LoVo (cell line): Measurements from ENCODE around the gene PRG3.
"Not testable (repeated sequence)": the region's sequence is repeated elsewhere in the genome, so short reads cannot be mapped to it uniquely, and the experiment has no call there.

Experiments
- DNase-seq: peaks from one replicate; pipeline ENCODE4 v3.0.0-alpha.2; 2016; ENCODE audit warnings: low spot score

Gene PRG3

DNA sequence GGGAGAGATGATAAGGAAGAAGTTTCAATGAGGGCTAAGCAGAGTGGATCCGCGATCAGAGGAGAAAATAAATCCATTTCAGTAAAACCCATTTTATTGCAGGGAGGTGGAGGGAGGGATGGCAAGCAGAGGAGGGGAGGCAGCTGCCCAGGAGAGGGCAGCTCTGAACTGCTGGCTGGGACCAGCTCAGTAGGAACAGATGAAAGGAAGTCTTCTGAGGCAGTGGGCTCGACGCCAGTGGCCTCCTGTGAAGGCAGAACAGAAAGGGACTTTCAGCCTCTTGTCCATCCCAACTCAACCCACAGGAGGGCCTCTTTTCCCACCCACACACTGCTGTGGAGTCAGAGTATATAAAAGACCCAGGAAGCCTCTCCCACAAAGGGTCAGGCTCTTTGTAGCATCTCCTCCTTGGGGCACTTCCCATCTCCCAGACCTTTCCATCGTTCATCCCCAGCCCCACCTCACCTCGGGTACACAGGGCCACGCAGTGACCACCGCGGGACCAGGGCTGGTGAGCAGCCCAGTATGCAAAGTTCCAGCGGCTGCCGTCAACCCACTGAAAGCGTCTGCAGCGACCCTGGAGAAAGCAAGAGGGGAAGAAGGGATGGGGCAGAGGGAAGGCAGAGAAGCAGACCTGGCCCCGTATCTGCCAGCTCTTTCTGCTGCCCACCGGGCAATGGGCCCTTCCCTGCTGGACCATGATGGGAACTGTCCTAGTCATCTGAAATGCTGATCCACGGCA is 6.5 kb upstream of the PRG3 start:
- DNase-seq: no peak

DNA sequence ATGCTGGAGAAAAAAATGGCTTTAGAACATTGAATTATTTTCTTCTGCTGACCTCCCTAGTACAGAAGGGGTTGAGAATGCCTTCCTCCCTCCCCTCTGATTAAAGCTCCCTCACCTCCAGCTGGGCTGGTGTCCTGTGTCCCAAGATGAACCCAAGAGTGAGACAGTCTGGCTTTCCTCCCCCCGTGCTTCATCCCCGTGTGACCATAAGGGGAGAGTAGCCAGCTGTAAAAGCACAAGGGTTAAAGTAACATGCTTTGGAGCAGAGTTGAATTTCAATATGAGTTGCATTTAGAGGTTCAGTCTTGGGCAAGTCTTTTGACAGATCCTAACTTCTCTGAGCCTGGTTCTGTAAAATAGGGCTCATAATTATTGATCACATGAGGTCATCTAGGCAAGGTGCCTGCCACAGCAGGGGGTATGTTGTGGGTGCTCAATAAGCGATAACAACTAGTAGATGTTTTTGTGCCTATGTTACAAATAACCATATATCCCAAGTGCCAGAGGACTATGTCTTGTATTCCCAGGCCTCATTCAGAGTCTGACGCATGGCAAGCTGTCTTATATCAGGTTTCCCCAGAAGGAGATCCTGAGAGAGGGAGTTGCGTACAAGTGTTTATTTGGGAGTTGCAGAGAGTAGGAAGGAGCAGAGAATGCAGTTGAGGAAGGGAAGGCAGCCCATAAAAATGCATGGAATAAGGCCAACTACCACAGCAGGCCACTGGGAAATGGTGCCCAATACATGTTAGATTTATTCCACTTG is 5.4 kb upstream of the PRG3 start:
- DNase-seq: no peak

DNA sequence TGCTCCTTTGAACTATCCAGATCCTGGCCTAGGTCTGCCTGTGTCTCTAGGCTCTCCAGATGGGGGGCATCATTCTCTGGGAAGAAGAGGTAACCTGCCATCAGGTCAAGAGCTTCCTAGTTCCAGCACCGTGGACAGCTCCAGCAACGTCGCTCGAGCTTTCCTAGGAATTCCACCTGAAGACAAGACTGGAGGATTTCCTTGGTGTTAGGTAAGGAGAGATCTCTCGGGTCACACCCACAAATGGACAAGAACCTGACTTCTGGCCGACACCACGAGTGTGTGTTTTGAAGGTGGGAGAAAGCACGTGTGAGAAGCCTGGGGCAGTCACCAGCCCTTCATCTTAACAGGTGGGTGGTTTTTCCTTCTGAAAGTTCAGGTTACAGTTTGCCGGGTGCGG is 1.2 kb downstream of the PRG3 start:
- peak; percentile 25 for DNase-seq

DNA sequence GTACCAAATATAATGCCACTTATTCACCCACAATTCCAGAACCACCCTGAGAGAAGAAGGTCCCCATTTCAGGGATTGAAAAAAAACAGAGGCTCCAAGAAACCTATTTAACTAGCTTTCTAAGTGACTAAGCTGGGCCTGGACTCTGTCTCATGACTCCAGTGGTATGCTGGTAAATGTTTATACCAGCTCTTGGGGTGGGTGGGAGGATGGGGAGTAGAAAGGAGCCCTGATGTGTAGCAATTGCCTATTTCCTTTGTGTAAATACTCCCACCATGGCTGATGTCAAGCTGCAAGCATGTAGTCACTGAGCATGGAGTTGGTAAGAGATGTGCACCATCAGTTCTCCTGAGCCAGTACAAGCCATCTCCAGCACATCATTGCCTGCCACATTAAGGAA is 2.8 kb downstream of the PRG3 start:
- no peak for DNase-seq

DNA sequence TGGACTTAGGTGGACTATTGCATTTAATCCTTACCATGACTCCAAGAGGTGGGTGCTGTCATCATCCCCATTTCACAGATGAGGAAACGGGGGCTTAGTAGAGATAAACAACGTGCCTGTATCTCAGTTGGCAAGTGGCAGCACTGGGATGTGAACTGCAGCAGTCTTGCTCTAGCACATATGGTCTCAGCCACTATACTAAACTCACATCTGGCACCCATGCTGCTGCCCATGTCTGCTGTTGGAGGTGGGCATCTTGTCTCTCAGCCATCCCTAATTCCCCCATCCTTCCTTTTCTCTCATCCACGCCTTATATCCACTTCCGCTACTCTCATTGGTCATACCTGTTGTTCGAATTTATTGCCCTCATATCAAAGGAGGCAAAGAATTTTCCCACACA is 3.8 kb downstream of the PRG3 start:
- no peak for DNase-seq

- DNase-seq: no peak
Measured at GRCh38 chr11:57376095-57377090, 4.6 kb downstream of the PRG3 start.

DNA sequence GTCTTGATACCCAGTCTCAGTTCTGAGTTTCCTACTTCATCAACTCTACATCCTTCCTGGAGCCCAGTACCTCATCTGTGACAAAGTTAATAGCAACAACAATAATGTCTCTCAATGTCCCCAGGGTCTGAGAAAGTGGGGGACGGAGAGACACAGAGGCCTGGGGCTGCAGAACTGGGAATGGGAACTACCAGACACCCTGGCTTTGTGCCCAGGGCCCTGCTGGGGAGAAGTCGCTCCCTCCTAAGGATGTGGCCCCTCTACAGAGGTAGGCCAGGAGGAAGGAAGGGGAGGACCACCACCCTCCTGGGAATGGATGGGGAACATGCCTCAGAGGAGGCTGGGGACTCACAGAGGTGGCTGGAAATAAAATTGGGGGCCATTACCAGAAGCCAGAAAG is 5.5 kb downstream of the PRG3 start:
- DNase-seq: no peak

- DNase-seq: no peak
Measured at GRCh38 chr11:57374966-57375365, 6.0 kb downstream of the PRG3 start.

- DNase-seq: no peak
Measured at GRCh38 chr11:57373146-57373545, 7.8 kb downstream of the PRG3 start.

GRCh38 chr11:57370941-57371340 is 10.0 kb downstream of the PRG3 start:
- DNase-seq: no peak

DNA sequence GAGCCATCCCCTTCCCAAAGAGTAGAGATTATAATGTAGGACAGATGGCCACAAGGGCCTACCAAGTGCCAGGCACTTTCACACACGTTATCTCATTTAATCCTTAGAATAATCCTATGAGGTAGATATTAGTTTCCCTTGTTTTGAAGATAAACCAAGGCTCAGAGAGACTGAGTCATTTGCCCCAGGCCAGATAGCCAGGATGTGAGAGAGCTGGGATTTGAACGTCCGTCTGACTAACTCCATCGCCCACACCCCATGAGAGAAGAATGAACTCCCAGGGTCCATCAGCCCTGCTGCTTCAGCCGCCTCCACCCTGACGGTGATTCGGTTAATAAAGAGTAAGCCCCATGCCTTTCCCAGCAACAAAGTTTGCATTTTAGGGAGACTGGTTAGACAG is 10.7 kb downstream of the PRG3 start:
- no peak for DNase-seq

DNA sequence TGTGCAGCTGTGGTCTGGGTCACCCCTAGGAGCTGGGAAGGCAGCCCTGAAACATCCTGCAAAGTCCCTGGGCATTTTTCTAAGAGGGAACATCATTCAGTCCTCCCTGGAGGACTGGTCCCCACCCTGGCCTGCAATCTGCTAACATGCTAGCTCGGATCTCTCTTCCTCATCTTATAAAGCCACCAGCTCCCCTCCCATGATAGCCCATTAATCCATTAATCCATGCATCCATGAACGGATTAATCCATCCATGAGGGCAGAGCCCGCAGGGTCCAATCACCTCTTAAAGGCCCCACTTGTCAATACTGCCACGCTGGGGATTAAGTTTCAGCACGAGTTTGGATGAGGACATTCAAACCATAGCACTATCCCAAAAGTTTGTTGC is 12.1 kb downstream of the PRG3 start:
- DNase-seq: no peak

GRCh38 chr11:57368106-57368844 is 12.7 kb downstream of the PRG3 start:
- no peak for DNase-seq

GRCh38 chr11:57364851-57365660 is 15.9 kb downstream of the PRG3 start:
- no peak for DNase-seq

DNA sequence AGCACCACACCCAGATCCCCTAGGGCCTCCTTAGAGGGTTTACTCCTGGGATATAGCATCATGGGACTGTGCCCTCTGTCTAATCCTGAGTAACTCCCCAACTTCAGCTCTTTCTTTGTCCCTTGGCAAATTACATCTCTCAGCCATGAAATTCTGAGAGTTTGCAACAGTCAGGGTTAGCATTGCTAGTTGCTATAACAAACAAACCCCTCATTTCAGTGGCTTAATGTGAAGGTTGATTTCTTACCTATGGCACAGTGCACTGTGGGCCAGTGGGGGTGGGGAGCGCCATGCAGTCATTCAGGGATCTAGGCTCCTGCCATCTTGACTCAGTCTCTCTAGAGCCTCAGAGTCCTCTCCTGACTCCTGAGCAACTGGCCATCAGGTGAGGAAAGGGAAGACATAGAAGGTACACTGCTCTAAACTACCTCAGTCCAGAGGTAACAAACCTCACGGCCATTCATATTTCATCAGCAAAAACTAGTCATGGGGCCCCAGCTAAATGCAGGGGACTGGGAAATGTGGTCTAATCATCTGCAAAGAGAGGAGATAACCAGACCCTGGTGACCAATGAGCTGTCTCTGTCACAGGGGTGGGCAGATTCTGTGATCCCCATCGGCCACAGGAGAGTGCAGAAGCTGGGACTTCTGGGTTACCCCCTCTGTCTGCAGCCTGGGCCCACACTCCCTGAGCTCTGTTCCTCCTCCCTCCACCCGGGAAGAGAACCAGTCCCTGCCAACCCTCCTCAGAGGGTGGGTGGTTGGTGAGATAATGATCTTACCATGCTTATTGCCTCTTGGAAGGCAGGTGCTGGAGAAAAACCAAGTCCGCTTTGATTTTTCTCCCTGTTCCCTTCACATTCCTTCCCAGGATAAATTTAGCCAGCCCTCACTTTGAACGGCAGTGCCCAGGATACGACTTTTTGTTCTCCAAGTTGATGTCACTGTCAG is 17.5 kb downstream of the PRG3 start:
- DNase-seq: no peak

- DNase-seq: no peak
Measured at GRCh38 chr11:57361926-57362325, 19.0 kb downstream of the PRG3 start.

DNA sequence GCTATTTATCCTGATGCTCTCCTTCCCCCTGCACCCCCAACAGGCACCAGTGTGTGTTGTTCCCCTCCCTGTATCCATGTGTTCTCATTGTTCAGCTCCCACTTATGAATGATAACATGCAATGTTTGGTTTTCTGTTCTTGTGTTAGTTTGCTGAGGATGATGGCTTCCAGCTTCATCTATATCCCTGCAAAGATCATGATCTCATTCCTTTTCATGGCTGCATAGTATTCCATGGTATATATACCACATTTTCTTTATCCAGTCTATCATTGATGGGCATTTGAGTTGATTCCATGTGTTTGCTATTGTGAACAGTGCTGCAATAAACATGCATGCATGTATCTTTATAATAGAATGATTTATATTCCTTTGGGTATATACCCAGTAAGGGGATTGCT is 19.5 kb downstream of the PRG3 start:
- DNase-seq: not testable (repeated sequence)

DNA sequence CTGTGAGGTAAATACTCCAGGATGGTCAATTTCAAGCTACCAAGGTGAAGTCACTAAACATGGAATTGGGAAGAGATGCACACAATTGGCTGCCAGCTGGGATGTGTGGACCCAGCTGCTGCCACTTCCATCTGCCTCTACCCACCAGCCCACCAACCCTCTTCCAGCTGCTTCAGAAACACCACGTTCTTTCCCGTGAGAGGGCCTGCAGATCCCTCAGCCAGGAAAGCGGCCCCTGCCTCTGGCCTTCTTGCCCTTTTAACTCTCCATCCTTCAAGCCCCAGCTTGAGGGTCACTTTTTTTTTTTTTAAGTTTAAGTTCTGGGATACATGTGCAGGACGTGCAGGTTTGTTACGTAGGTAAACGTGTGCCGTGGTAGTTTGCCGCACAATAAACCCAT is 20.0 kb downstream of the PRG3 start:
- DNase-seq: no peak

GRCh38 chr11:57359896-57360690 is 20.9 kb downstream of the PRG3 start:
- no peak for DNase-seq
